HEK293 (cell line): ENCODE measurements around the gene MGAT4C.

Experiments
- MYNN ChIP-seq: fragments of 450-650 bp; formaldehyde crosslinking; IDR thresholded peaks from 2 replicates; pipeline ENCODE4 v1.5.1; 2016; ENCODE audit warnings: missing biosample characterization, missing genetic modification characterization, borderline replicate concordance
- ZBTB48 ChIP-seq: fragments of 450-650 bp; formaldehyde crosslinking; IDR thresholded peaks from 2 replicates; pipeline ENCODE4 v1.5.1; 2016; ENCODE audit warnings: missing biosample characterization, missing genetic modification characterization
- ZNF138 ChIP-seq: fragments of 450-650 bp; formaldehyde crosslinking; IDR thresholded peaks from 2 replicates; pipeline ENCODE4 v1.5.1; 2016; ENCODE audit warnings: missing biosample characterization, missing genetic modification characterization, borderline replicate concordance
- ZNF274 ChIP-seq, 2 experiments: fragments of 200-500 bp in 1 of 2; fragments of 450-650 bp in 1 of 2; sonication (Bioruptor generic) in 1 of 2; formaldehyde crosslinking in 1 of 2; IDR thresholded peaks; 2 replicates each; pipeline versions ENCODE4 v1.5.1 to v1.6.1; 2014 to 2016; ENCODE audit warnings: borderline replicate concordance in 1 of 2, inconsistent platforms in 1 of 2, low read length in 1 of 2, missing biosample characterization in 1 of 2, missing genetic modification characterization in 1 of 2
- ZNF510 ChIP-seq: fragments of 450-650 bp; formaldehyde crosslinking; IDR thresholded peaks from 2 replicates; pipeline ENCODE4 v1.5.1; 2018; ENCODE audit warnings: mild to moderate bottlenecking, missing genetic modification characterization, missing biosample characterization; ENCODE audit not compliant: insufficient replicate concordance
- ZNF514 ChIP-seq: fragments of 450-650 bp; formaldehyde crosslinking; IDR thresholded peaks from 2 replicates; pipeline ENCODE4 v1.5.1; 2016; ENCODE audit warnings: missing biosample characterization, missing genetic modification characterization
- ZNF558 ChIP-seq: fragments of 450-650 bp; formaldehyde crosslinking; IDR thresholded peaks from 2 replicates; pipeline ENCODE4 v1.5.1; 2016; ENCODE audit warnings: missing biosample characterization, missing genetic modification characterization
- ZNF664 ChIP-seq: fragments of 450-650 bp; formaldehyde crosslinking; IDR thresholded peaks from 2 replicates; pipeline ENCODE4 v1.5.1; 2016; ENCODE audit warnings: missing biosample characterization, missing genetic modification characterization
- TF ChIP-seq, protein P1 (sequence below): fragments of 450-650 bp; formaldehyde crosslinking; IDR thresholded peaks from 2 replicates; pipeline ENCODE4 v1.5.1; 2016; ENCODE audit warnings: missing biosample characterization, missing genetic modification characterization
- TF ChIP-seq, protein P2 (sequence below): fragments of 450-650 bp; formaldehyde crosslinking; IDR thresholded peaks from 2 replicates; pipeline ENCODE4 v1.5.1; 2016; ENCODE audit warnings: missing biosample characterization, missing genetic modification characterization
- TF ChIP-seq, protein P3 (sequence below): fragments of 450-650 bp; formaldehyde crosslinking; IDR thresholded peaks from 2 replicates; pipeline ENCODE4 v1.5.1; 2017; ENCODE audit warnings: missing biosample characterization, mild to moderate bottlenecking, missing genetic modification characterization, moderate library complexity
- TF ChIP-seq, protein P4 (sequence below): sonication (generic); formaldehyde crosslinking; IDR thresholded peaks from 2 replicates; pipeline ENCODE4 v1.8.1; 2022; ENCODE audit warnings: mild to moderate bottlenecking, moderate library complexity, missing genetic modification reagents

DNA sequence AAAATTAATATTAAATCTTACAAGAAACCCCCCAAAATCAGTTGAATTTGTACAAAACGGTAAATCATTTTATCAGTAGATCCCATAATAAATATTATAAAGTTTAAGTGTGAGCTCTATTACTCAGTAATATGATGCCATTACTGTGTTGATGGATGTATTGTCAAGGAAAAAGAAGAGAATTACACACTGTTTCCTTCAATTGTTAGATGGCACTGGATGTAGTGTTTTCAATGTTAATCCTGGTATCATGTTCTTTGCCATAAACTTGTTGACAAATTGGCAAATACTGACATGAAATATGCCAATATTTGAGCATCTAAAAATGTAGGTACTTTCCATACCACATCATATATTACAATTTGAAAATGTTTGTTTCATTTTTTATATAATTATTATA is 280.5 kb downstream of the MGAT4C start:
- TF ChIP-seq MYNN (tag by site-specific recombination) (no peak), ZNF274 (IDR thresholded peaks at IDR 0.05; ENCODE audit: low read length) (no peak), ZNF274 (tag by site-specific recombination; IDR thresholded peaks at IDR 0.05; ENCODE audit: borderline replicate concordance) (no peak), ZNF514 (tag by site-specific recombination) (no peak), ZNF558 (tag by site-specific recombination) (no peak), ZNF510 (no peak), ZNF138 (no peak), ZBTB48 (no peak), ZNF664 (tag by site-specific recombination) (no peak)
- TF ChIP-seq, protein P1, sequence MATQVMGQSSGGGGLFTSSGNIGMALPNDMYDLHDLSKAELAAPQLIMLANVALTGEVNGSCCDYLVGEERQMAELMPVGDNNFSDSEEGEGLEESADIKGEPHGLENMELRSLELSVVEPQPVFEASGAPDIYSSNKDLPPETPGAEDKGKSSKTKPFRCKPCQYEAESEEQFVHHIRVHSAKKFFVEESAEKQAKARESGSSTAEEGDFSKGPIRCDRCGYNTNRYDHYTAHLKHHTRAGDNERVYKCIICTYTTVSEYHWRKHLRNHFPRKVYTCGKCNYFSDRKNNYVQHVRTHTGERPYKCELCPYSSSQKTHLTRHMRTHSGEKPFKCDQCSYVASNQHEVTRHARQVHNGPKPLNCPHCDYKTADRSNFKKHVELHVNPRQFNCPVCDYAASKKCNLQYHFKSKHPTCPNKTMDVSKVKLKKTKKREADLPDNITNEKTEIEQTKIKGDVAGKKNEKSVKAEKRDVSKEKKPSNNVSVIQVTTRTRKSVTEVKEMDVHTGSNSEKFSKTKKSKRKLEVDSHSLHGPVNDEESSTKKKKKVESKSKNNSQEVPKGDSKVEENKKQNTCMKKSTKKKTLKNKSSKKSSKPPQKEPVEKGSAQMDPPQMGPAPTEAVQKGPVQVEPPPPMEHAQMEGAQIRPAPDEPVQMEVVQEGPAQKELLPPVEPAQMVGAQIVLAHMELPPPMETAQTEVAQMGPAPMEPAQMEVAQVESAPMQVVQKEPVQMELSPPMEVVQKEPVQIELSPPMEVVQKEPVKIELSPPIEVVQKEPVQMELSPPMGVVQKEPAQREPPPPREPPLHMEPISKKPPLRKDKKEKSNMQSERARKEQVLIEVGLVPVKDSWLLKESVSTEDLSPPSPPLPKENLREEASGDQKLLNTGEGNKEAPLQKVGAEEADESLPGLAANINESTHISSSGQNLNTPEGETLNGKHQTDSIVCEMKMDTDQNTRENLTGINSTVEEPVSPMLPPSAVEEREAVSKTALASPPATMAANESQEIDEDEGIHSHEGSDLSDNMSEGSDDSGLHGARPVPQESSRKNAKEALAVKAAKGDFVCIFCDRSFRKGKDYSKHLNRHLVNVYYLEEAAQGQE: no peak
- TF ChIP-seq, protein P2, sequence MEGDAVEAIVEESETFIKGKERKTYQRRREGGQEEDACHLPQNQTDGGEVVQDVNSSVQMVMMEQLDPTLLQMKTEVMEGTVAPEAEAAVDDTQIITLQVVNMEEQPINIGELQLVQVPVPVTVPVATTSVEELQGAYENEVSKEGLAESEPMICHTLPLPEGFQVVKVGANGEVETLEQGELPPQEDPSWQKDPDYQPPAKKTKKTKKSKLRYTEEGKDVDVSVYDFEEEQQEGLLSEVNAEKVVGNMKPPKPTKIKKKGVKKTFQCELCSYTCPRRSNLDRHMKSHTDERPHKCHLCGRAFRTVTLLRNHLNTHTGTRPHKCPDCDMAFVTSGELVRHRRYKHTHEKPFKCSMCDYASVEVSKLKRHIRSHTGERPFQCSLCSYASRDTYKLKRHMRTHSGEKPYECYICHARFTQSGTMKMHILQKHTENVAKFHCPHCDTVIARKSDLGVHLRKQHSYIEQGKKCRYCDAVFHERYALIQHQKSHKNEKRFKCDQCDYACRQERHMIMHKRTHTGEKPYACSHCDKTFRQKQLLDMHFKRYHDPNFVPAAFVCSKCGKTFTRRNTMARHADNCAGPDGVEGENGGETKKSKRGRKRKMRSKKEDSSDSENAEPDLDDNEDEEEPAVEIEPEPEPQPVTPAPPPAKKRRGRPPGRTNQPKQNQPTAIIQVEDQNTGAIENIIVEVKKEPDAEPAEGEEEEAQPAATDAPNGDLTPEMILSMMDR (tag by site-specific recombination): no peak
- TF ChIP-seq, protein P3, sequence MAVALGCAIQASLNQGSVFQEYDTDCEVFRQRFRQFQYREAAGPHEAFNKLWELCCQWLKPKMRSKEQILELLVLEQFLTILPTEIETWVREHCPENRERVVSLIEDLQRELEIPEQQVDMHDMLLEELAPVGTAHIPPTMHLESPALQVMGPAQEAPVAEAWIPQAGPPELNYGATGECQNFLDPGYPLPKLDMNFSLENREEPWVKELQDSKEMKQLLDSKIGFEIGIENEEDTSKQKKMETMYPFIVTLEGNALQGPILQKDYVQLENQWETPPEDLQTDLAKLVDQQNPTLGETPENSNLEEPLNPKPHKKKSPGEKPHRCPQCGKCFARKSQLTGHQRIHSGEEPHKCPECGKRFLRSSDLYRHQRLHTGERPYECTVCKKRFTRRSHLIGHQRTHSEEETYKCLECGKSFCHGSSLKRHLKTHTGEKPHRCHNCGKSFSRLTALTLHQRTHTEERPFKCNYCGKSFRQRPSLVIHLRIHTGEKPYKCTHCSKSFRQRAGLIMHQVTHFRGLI (tag by site-specific recombination): no peak
- TF ChIP-seq, protein P4, sequence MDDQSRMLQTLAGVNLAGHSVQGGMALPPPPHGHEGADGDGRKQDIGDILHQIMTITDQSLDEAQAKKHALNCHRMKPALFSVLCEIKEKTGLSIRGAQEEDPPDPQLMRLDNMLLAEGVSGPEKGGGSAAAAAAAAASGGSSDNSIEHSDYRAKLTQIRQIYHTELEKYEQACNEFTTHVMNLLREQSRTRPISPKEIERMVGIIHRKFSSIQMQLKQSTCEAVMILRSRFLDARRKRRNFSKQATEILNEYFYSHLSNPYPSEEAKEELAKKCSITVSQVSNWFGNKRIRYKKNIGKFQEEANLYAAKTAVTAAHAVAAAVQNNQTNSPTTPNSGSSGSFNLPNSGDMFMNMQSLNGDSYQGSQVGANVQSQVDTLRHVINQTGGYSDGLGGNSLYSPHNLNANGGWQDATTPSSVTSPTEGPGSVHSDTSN (CRISPR knock-in tag): no peak
